OCI-LY1 (cell line): ENCODE results near the gene TNS3.

Experiments
- H2AFZ ChIP-seq: fragments of 200-600 bp; sonication (generic), shearing (Covaris generic); 2 replicates; pipeline ENCODE4 v1.6.0; 2014; ENCODE audit warnings: antibody characterized with exemption, mild to moderate bottlenecking, low read length
- H3F3A ChIP-seq: fragments of 200-600 bp; sonication (generic), shearing (Covaris generic); 2 replicates; pipeline ENCODE4 v1.6.0; 2014; ENCODE audit warnings: mild to moderate bottlenecking, antibody characterized with exemption, low read length, moderate library complexity; ENCODE audit not compliant: insufficient read depth
- H3K27ac ChIP-seq: fragments of 200-600 bp; sonication (generic); 2 replicates; pipeline ENCODE4 v1.5.1; 2014; ENCODE audit warnings: low read length, mixed run types, mild to moderate bottlenecking, low read depth; ENCODE audit not compliant: poor library complexity, severe bottlenecking
- H3K27me3 ChIP-seq: fragments of 200-600 bp; sonication (generic); 2 replicates; pipeline ENCODE4 v1.6.0; 2014; ENCODE audit warnings: antibody characterized with exemption, mild to moderate bottlenecking, low read length, moderate library complexity; ENCODE audit not compliant: insufficient read depth
- H3K36me3 ChIP-seq: fragments of 200-600 bp; sonication (generic); 2 replicates; pipeline ENCODE4 v1.6.1; 2014; ENCODE audit warnings: mild to moderate bottlenecking, antibody characterized with exemption, low read length, moderate library complexity, mixed read lengths; ENCODE audit not compliant: insufficient read depth
- H3K4me1 ChIP-seq: fragments of 200-600 bp; sonication (generic); 2 replicates; pipeline ENCODE4 v1.5.1; 2014; ENCODE audit warnings: mild to moderate bottlenecking, low read length, moderate library complexity; ENCODE audit not compliant: insufficient read depth, severe bottlenecking
- H3K4me2 ChIP-seq: fragments of 200-600 bp; sonication (generic), shearing (Covaris generic); 2 replicates; pipeline ENCODE4 v1.6.1; 2014; ENCODE audit warnings: low read length
- H3K4me3 ChIP-seq: fragments of 200-600 bp; sonication (generic); 2 replicates; pipeline ENCODE4 v1.5.1; 2014; ENCODE audit warnings: low read length, low read depth, mild to moderate bottlenecking, mixed read lengths; ENCODE audit not compliant: poor library complexity, severe bottlenecking
- H3K79me2 ChIP-seq: fragments of 200-600 bp; shearing (Covaris generic); 2 replicates; pipeline ENCODE4 v1.6.1; 2016; ENCODE audit warnings: mixed run types, low read length, mixed read lengths; ENCODE audit not compliant: insufficient read depth
- H3K9ac ChIP-seq: fragments of 200-600 bp; sonication (generic), shearing (Covaris generic); 2 replicates; pipeline ENCODE4 v1.6.1; 2014; ENCODE audit warnings: mild to moderate bottlenecking, low read length, mixed read lengths
- H3K9me2 ChIP-seq: fragments of 200-600 bp; sonication (generic), shearing (Covaris generic); 2 replicates; pipeline ENCODE4 v1.6.1; 2014; ENCODE audit warnings: low read depth, mild to moderate bottlenecking, low read length, mixed read lengths
- H3K9me3 ChIP-seq: fragments of 200-600 bp; shearing (Covaris generic); 2 replicates; pipeline ENCODE4 v1.6.1; 2014; ENCODE audit warnings: low read length, mixed read lengths
- H4K20me1 ChIP-seq: fragments of 200-600 bp; sonication (generic), shearing (Covaris generic); 2 replicates; pipeline ENCODE4 v1.6.0; 2016; ENCODE audit warnings: mild to moderate bottlenecking, low read length; ENCODE audit not compliant: insufficient read depth
- EZH2 ChIP-seq: fragments of 200-600 bp; sonication (generic), shearing (Covaris generic); IDR thresholded peaks from 2 replicates; pipeline ENCODE4 v1.8.0; 2017; ENCODE audit warnings: borderline replicate concordance, mixed run types, mild to moderate bottlenecking, antibody characterized with exemption, low read length, moderate library complexity, mixed read lengths
- TF ChIP-seq, protein P1 (sequence below): fragments of 200-600 bp; sonication (generic), shearing (Covaris generic); IDR thresholded peaks from 2 replicates; pipeline ENCODE4 v1.5.1; 2017; ENCODE audit warnings: mild to moderate bottlenecking, antibody characterized with exemption, low read length, moderate library complexity, mixed read lengths

TNS3 gene

GRCh38 chr7:47602272-47603004, 20.5 kb upstream of the TNS3 start:
- TF ChIP-seq, protein P1, sequence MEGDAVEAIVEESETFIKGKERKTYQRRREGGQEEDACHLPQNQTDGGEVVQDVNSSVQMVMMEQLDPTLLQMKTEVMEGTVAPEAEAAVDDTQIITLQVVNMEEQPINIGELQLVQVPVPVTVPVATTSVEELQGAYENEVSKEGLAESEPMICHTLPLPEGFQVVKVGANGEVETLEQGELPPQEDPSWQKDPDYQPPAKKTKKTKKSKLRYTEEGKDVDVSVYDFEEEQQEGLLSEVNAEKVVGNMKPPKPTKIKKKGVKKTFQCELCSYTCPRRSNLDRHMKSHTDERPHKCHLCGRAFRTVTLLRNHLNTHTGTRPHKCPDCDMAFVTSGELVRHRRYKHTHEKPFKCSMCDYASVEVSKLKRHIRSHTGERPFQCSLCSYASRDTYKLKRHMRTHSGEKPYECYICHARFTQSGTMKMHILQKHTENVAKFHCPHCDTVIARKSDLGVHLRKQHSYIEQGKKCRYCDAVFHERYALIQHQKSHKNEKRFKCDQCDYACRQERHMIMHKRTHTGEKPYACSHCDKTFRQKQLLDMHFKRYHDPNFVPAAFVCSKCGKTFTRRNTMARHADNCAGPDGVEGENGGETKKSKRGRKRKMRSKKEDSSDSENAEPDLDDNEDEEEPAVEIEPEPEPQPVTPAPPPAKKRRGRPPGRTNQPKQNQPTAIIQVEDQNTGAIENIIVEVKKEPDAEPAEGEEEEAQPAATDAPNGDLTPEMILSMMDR = no peak
- Histone ChIP-seq H3K79me2 (no peaks in the 10 kb centered on the region), H2AFZ (peak overlapping the region; percentile 19; the same call in 1 of the 2 replicates), H3F3A (peaks cover 21% of the 10 kb centered on the region), H3K9me3 (peaks cover 7% of the 10 kb centered on the region; the same call in 1 of the 2 replicates), H3K4me2 (peak overlapping the region; percentile 62), H4K20me1 (no peaks in the 10 kb centered on the region), H3K9me2 (no peaks in the 10 kb centered on the region), H3K9ac (peak overlapping the region; percentile 63), H3K27me3 (no peaks in the 10 kb centered on the region), H3K4me3 (peak overlapping the region; percentile 17), H3K36me3 (no peaks in the 10 kb centered on the region), H3K27ac (peak overlapping the region; percentile 96), H3K4me1 (peaks cover 43% of the 10 kb centered on the region)

DNA sequence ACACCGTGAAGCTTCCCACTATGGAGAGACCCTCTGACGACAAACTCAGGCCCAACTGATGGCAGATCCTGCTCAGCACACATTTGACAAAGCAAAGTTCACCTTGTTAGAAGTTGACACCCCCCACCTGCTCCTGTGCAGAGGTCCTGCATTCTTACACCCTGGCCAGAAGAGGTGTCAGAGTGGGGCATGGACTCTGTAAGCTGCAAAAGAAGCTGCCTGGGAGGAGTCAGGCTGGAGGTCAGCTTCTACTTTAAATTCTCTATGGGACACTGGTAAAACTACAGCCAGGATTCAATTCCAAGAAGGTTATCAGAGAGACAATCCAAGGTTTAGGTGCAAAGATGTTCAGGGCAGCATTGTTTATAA, 20.0 kb upstream of the TNS3 start:
- Histone ChIP-seq H3K27ac (peak overlapping the region; percentile 96), H2AFZ (peak overlapping the region; percentile 19; the same call in 1 of the 2 replicates), H3K9ac (peak overlapping the region; percentile 63), H3K9me2 (no peaks in the 10 kb centered on the region), H3F3A (peaks cover 21% of the 10 kb centered on the region), H3K36me3 (no peaks in the 10 kb centered on the region), H3K4me3 (peak overlapping the region; percentile 17), H4K20me1 (no peaks in the 10 kb centered on the region), H3K9me3 (peaks cover 12% of the 10 kb centered on the region), H3K4me2 (peak overlapping the region; percentile 62), H3K27me3 (no peaks in the 10 kb centered on the region), H3K4me1 (peaks cover 43% of the 10 kb centered on the region), H3K79me2 (no peaks in the 10 kb centered on the region)
- TF ChIP-seq, protein P1 = peak; percentile 3; the same call in 1 of the 2 replicates
- no peak for TF ChIP-seq EZH2

DNA sequence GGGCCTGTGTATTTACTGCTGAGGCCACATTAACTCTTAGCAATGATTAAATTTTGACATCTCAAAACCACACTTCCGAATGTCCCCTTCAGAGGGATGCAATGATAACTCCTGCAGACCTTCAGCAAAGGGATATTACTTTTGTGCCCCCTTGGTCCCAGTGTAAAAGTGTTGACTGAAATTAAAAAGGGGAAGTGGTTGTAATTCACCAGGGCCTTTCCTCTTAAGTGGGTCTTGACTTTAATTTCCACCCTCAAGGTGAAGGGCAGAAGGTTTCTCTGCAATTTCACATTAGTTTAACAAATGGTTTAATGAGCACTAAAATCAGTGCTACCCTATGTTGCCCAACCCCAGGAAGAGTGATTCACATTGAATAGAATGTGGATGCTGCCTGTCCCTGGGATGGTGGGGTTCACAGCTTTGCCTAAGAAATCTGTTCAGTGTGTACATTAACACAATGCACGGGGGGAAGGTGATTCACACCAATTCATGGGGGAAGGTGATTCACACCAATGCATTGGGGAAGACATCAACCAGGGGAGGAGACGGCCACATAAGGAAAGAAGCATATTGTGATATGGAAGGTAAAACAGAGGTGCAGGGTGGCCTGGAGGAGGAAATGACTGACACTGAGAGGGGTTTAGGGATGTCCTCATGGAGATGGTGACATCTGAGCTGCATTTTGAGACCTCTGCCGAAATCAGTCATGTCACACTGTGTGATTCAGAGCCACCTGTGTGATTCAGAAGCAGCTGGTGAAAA, 19.4 kb upstream of the TNS3 start:
- H2AFZ ChIP-seq = peak overlapping the region; percentile 4; the same call in 1 of the 2 replicates
- H3K27ac ChIP-seq = peak overlapping the region; percentile 96

More for the DNA sequence above, 19.4 kb upstream of the TNS3 start:
- Histone ChIP-seq H3K4me3 (peak overlapping the region; percentile 17), H3F3A (peaks cover 21% of the 10 kb centered on the region), H3K79me2 (no peaks in the 10 kb centered on the region), H3K4me2 (peak overlapping the region; percentile 62), H3K27me3 (no peaks in the 10 kb centered on the region), H4K20me1 (no peaks in the 10 kb centered on the region), H3K9ac (peak overlapping the region; percentile 63), H3K4me1 (peaks cover 43% of the 10 kb centered on the region), H3K9me3 (peaks cover 18% of the 10 kb centered on the region), H3K9me2 (no peaks in the 10 kb centered on the region), H3K36me3 (no peaks in the 10 kb centered on the region)
- no peak for TF ChIP-seq EZH2
- TF ChIP-seq, protein P1 = 0 out of 2 replicates have a peak, but pooled peaks have one; percentile 9
